ENCODE results near the gene NFKBIE.

The NFKBIE gene

DNA sequence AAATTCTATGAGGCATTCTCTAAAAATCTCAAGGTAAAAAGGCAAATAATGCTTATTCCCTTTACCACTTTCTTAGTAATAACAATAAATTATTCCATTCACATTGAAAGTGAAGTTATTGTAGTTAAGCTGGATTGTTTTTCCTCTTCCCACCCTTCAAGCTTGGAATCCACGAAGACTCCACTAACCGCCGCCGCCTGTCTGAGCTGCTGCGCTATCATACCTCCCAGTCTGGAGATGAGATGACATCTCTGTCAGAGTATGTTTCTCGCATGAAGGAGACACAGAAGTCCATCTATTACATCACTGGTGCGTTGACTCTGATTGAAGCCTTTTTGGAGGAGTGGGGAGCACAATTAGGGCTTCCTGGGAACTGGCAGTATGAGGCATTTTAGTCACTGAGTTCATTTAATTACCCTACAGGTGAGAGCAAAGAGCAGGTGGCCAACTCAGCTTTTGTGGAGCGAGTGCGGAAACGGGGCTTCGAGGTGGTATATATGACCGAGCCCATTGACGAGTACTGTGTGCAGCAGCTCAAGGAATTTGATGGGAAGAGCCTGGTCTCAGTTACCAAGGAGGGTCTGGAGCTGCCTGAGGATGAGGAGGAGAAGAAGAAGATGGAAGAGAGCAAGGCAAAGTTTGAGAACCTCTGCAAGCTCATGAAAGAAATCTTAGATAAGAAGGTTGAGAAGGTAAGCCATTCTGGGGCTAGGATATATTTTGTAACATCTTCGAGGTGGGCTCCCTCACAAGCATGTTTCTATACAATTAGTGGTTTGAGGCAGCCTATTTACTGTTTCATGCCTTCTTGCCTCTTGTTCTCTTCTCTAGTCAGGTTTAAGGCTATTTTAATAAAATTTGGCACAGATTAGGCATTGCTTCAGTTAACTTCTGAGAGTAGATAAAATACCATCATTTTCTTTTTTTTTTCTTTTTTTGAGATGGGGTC, 13.5 kb downstream of the NFKBIE start:
- POLR2A ChIA-PET: interaction anchor here (1.4 kb wide), 1 partner anchor 10 kb away, joined by 4 read pairs; no protein-coding TSS in a partner anchor
- Histone ChIP-seq H3K27me3 (replicated peaks in 2 of 5; ENCODE audit: control insufficient read depth in 4 of 5, insufficient read depth in 5 of 5, low read length in 4 of 5) (no peaks in the 10 kb centered on the region), H3K9me3 (ENCODE audit: control extremely low read depth in 1 of 5, control insufficient read depth in 4 of 5, insufficient read depth in 2 of 5, low read depth in 1 of 5, low read length in 4 of 5) (no peaks in the 10 kb centered on the region), H3K36me3 (ENCODE audit: control insufficient read depth in 4 of 4, insufficient read depth in 4 of 4, low read length in 3 of 4) (peaks cover 28 to 72% (median 57%) of the 10 kb centered on the region in 4 experiments), H3K27ac (ENCODE audit: insufficient read depth in 1 of 2, low read depth in 1 of 2, low read length in 2 of 2, poor library complexity in 1 of 2, severe bottlenecking in 2 of 2) (no peak overlapping the region), H3K4me3 (ENCODE audit: control insufficient read depth in 1 of 7, extremely low read depth in 1 of 7, insufficient read depth in 4 of 7, low read depth in 2 of 7, low read length in 6 of 7) (no peak overlapping the region), H3K4me1 (ENCODE audit: control extremely low read depth in 1 of 4, control insufficient read depth in 4 of 4, insufficient read depth in 4 of 4, low read length in 3 of 4) (peaks cover 17 to 53% (median 42%) of the 10 kb centered on the region in 4 experiments)
- DNase-seq: no peak
- over 99% methylated on average over 12 of the region's 14 CpGs for WGBS (ENCODE audit: insufficient coverage)
- CTCF ChIA-PET: interaction anchor here (0.7 to 2.3 kb wide), 13 partner anchors 10 to 156 kb away, joined by 3 to 13 read pairs (median 4); partner anchors contain the start of gene CAPN11

DNA sequence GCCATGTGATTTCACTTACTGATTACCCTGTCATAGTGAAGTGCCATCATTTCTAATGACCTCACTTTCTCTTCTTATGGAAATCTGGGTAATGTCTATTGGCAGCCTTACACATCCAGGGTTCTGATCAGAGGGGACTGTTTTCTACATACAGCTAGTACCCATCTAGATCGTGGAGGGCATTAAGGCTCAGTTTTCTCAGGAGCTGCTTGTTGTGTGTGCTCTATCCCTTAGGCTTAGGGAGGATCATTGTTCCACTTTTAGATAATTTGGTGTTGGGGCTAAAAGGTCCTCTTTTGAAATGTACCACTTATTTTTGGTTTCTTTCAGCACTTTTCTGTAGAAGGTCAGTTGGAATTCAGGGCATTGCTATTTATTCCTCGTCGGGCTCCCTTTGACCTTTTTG, 14.6 kb downstream of the NFKBIE start:
- peaks cover 28 to 72% (median 57%) of the 10 kb centered on the region in 4 experiments for H3K36me3 ChIP-seq (ENCODE audit: control insufficient read depth in 4 of 4, insufficient read depth in 4 of 4, low read length in 3 of 4)
- POLR2A ChIA-PET: no interaction called here

GRCh38 chr6:44250067-44250717, 15.2 kb downstream of the NFKBIE start:
- H3K36me3 ChIP-seq (ENCODE audit: control insufficient read depth in 4 of 4, insufficient read depth in 4 of 4, low read length in 3 of 4): peaks cover 28 to 70% (median 55%) of the 10 kb centered on the region in 4 experiments
- no peak for DNase-seq
- H3K27ac ChIP-seq (ENCODE audit: insufficient read depth in 1 of 2, low read depth in 1 of 2, low read length in 2 of 2, poor library complexity in 1 of 2, severe bottlenecking in 2 of 2): no peak overlapping the region
- 100% methylated on average over 1 of the region's 6 CpGs for WGBS (ENCODE audit: insufficient coverage)
- H3K27me3 ChIP-seq (replicated peaks in 2 of 5; ENCODE audit: control insufficient read depth in 4 of 5, insufficient read depth in 5 of 5, low read length in 4 of 5): no peaks in the 10 kb centered on the region
- H3K4me3 ChIP-seq (ENCODE audit: control insufficient read depth in 1 of 7, extremely low read depth in 1 of 7, insufficient read depth in 4 of 7, low read depth in 2 of 7, low read length in 6 of 7): no peak overlapping the region
- ChIA-PET CTCF (interaction anchor here (0.7 to 3.7 kb wide), 7 partner anchors 7 to 80 kb away, joined by 3 to 15 read pairs (median 5); partner anchors contain the start of gene SLC35B2), POLR2A (no interaction called here)
- no peaks in the 10 kb centered on the region for H3K9me3 ChIP-seq (ENCODE audit: control extremely low read depth in 1 of 5, control insufficient read depth in 4 of 5, insufficient read depth in 2 of 5, low read depth in 1 of 5, low read length in 4 of 5)
- peaks cover 13 to 49% (median 35%) of the 10 kb centered on the region in 4 experiments for H3K4me1 ChIP-seq (ENCODE audit: control extremely low read depth in 1 of 4, control insufficient read depth in 4 of 4, insufficient read depth in 4 of 4, low read length in 3 of 4)

More for the DNA sequence above, 14.6 kb downstream of the NFKBIE start:
- DNase-seq: no peak
- CTCF ChIA-PET: interaction anchor here (1.1 to 2.3 kb wide), 9 partner anchors 9 to 81 kb away, joined by 3 to 13 read pairs (median 5); no protein-coding TSS in a partner anchor
- WGBS (ENCODE audit: insufficient coverage): 100% methylated on average over 2 of the region's 3 CpGs
- H3K4me1 ChIP-seq (ENCODE audit: control extremely low read depth in 1 of 4, control insufficient read depth in 4 of 4, insufficient read depth in 4 of 4, low read length in 3 of 4): peaks cover 14 to 54% (median 37%) of the 10 kb centered on the region in 4 experiments
- H3K4me3 ChIP-seq (ENCODE audit: control insufficient read depth in 1 of 7, extremely low read depth in 1 of 7, insufficient read depth in 4 of 7, low read depth in 2 of 7, low read length in 6 of 7): no peak overlapping the region
- no peak overlapping the region for H3K27ac ChIP-seq (ENCODE audit: insufficient read depth in 1 of 2, low read depth in 1 of 2, low read length in 2 of 2, poor library complexity in 1 of 2, severe bottlenecking in 2 of 2)
- no peaks in the 10 kb centered on the region for H3K9me3 ChIP-seq (ENCODE audit: control extremely low read depth in 1 of 5, control insufficient read depth in 4 of 5, insufficient read depth in 2 of 5, low read depth in 1 of 5, low read length in 4 of 5)
- no peaks in the 10 kb centered on the region for H3K27me3 ChIP-seq (replicated peaks in 2 of 5; ENCODE audit: control insufficient read depth in 4 of 5, insufficient read depth in 5 of 5, low read length in 4 of 5)

DNA sequence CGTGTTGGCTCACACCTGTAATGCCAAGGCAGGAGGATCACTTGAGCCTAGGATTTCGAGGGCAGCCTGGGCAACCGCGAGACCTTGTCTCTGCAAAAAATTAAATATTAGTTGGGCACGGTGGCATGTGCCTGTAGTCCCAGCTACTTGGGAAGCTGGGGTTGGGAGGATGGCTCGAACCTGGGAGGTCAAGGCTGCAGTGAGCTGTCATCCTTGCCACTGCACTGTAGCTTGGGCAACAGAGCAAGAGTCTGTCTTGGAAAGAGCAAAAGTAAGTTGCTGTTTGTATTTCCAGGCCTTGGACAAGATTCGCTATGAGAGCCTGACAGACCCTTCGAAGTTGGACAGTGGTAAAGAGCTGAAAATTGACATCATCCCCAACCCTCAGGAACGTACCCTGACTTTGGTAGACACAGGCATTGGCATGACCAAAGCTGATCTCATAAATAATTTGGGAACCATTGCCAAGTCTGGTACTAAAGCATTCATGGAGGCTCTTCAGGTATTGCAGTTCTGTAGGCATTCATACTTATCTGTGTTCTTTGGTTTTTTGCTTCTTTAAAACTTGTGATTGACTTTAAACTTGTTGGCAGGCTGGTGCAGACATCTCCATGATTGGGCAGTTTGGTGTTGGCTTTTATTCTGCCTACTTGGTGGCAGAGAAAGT, 16.1 kb downstream of the NFKBIE start:
- ChIA-PET CTCF (interaction anchor here (0.7 to 3.7 kb wide), 5 partner anchors 8 to 61 kb away, joined by 3 to 15 read pairs (median 4); partner anchors contain the start of gene SLC35B2), POLR2A (no interaction called here)
- H3K4me3 ChIP-seq (ENCODE audit: control insufficient read depth in 1 of 7, extremely low read depth in 1 of 7, insufficient read depth in 4 of 7, low read depth in 2 of 7, low read length in 6 of 7): peak overlapping the region in 6 of 7 experiments; percentile 32 to 98 (median 96)
- peaks cover 28 to 61% (median 48%) of the 10 kb centered on the region in 4 experiments for H3K36me3 ChIP-seq (ENCODE audit: control insufficient read depth in 4 of 4, insufficient read depth in 4 of 4, low read length in 3 of 4)
- H3K27ac ChIP-seq (ENCODE audit: insufficient read depth in 1 of 2, low read depth in 1 of 2, low read length in 2 of 2, poor library complexity in 1 of 2, severe bottlenecking in 2 of 2): peak overlapping the region in 1 of 2 experiments; percentile 96
- DNase-seq: no peak
- no peaks in the 10 kb centered on the region for H3K27me3 ChIP-seq (replicated peaks in 2 of 5; ENCODE audit: control insufficient read depth in 4 of 5, insufficient read depth in 5 of 5, low read length in 4 of 5)
- no peaks in the 10 kb centered on the region for H3K9me3 ChIP-seq (ENCODE audit: control extremely low read depth in 1 of 5, control insufficient read depth in 4 of 5, insufficient read depth in 2 of 5, low read depth in 1 of 5, low read length in 4 of 5)
- 90% methylated on average over 6 of the region's 9 CpGs for WGBS (ENCODE audit: insufficient coverage)
- H3K4me1 ChIP-seq (ENCODE audit: control extremely low read depth in 1 of 4, control insufficient read depth in 4 of 4, insufficient read depth in 4 of 4, low read length in 3 of 4): peaks cover 13 to 41% (median 31%) of the 10 kb centered on the region in 4 experiments

GRCh38 chr6:44248579-44248978, 16.8 kb downstream of the NFKBIE start:
- H3K27ac ChIP-seq (ENCODE audit: insufficient read depth in 1 of 2, low read depth in 1 of 2, low read length in 2 of 2, poor library complexity in 1 of 2, severe bottlenecking in 2 of 2): peak overlapping the region; percentile 88 to 96
- no CpG with 5 or more reads among the region's 1 CpG for WGBS (ENCODE audit: insufficient coverage)
- ChIA-PET CTCF (interaction anchor here (0.7 to 3.7 kb wide), 3 partner anchors 9 to 24 kb away, joined by 3 to 15 read pairs (median 4); partner anchors contain the start of gene SLC35B2), POLR2A (no interaction called here)
- H3K4me3 ChIP-seq (ENCODE audit: control insufficient read depth in 1 of 7, extremely low read depth in 1 of 7, insufficient read depth in 4 of 7, low read depth in 2 of 7, low read length in 6 of 7): peak overlapping the region in 6 of 7 experiments; percentile 96 to 100 (median 98)
- DNase-seq: no peak
- H3K27me3 ChIP-seq (replicated peaks in 2 of 5; ENCODE audit: control insufficient read depth in 4 of 5, insufficient read depth in 5 of 5, low read length in 4 of 5): no peaks in the 10 kb centered on the region
- peaks cover 13 to 39% (median 31%) of the 10 kb centered on the region in 4 experiments for H3K4me1 ChIP-seq (ENCODE audit: control extremely low read depth in 1 of 4, control insufficient read depth in 4 of 4, insufficient read depth in 4 of 4, low read length in 3 of 4)
- no peaks in the 10 kb centered on the region for H3K9me3 ChIP-seq (ENCODE audit: control extremely low read depth in 1 of 5, control insufficient read depth in 4 of 5, insufficient read depth in 2 of 5, low read depth in 1 of 5, low read length in 4 of 5)
- peaks cover 23 to 55% (median 43%) of the 10 kb centered on the region in 4 experiments for H3K36me3 ChIP-seq (ENCODE audit: control insufficient read depth in 4 of 4, insufficient read depth in 4 of 4, low read length in 3 of 4)

Measured in common myeloid progenitor, CD34-positive (primary cell).